ENCODE measurements around the gene ZNF341.
"Not testable (repeated sequence)": the region's sequence is repeated elsewhere in the genome, so short reads cannot be mapped to it uniquely, and the experiment has no call there.

ZNF341 gene

GRCh38 chr20:33731693-33732165, at the start of gene ZNF341:
Gene ZNF341, plus strand, starts transcription at chr20:33731996. Its CDS starts 26 bp downstream, at chr20:33732022.
- peak; percentile 74 for DNase-seq

- peak; percentile 39 for DNase-seq
Measured at GRCh38 chr20:33684533-33685327, 47.1 kb upstream of the ZNF341 start.

GRCh38 chr20:33685328-33686099, 46.3 kb upstream of the ZNF341 start:
- DNase-seq: peak; percentile 5

- peak; percentile 81 for DNase-seq
Measured at GRCh38 chr20:33686100-33686983, 45.5 kb upstream of the ZNF341 start, which contains the start of gene E2F1. Gene E2F1, minus strand, starts transcription at chr20:33686385. Its CDS starts 121 bp downstream, at chr20:33686264.

- no peak for DNase-seq
Measured at GRCh38 chr20:33686984-33687366, 44.8 kb upstream of the ZNF341 start.

- DNase-seq: no peak
Measured at GRCh38 chr20:33687370-33687915, 44.4 kb upstream of the ZNF341 start.

- no peak for DNase-seq
Measured at GRCh38 chr20:33687993-33688937, 43.5 kb upstream of the ZNF341 start.

- no peak for DNase-seq
Measured at GRCh38 chr20:33688938-33689424, 42.8 kb upstream of the ZNF341 start.

GRCh38 chr20:33689493-33689892, 42.3 kb upstream of the ZNF341 start:
- DNase-seq: no peak

- DNase-seq: no peak
Measured at GRCh38 chr20:33689973-33690372, 41.8 kb upstream of the ZNF341 start.

GRCh38 chr20:33693289-33693688, 38.5 kb upstream of the ZNF341 start:
- DNase-seq: no peak

GRCh38 chr20:33693741-33694638, 37.8 kb upstream of the ZNF341 start:
- DNase-seq: no peak

GRCh38 chr20:33694639-33695012, 37.2 kb upstream of the ZNF341 start:
- DNase-seq: no peak

GRCh38 chr20:33696448-33696847, 35.3 kb upstream of the ZNF341 start:
- DNase-seq: no peak

- no peak for DNase-seq
Measured at GRCh38 chr20:33697129-33697528, 34.7 kb upstream of the ZNF341 start.

GRCh38 chr20:33698966-33699365, 32.8 kb upstream of the ZNF341 start:
- DNase-seq: not testable (repeated sequence)

- DNase-seq: not testable (repeated sequence)
Measured at GRCh38 chr20:33700696-33701441, 30.9 kb upstream of the ZNF341 start.

- no peak for DNase-seq
Measured at GRCh38 chr20:33701629-33702450, 30.0 kb upstream of the ZNF341 start.

All from NCI-H748 treated with DMSO at 0.1 percent for 48 hours (cell line).